Jurkat, Clone E6-1 (cell line): ENCODE measurements around the gene SH3PXD2B.
A peak's percentile ranks its signal among the peaks of the same experiment; 100 is the strongest.
"Not testable (repeated sequence)": the region's sequence is repeated elsewhere in the genome, so short reads cannot be mapped to it uniquely, and the experiment has no call there.

ENCODE experiments used
- DNase-seq: peaks from one replicate; pipeline ENCODE4 v3.0.0-alpha.2; 2011; ENCODE audit warnings: low read depth, low spot score
- H3K4me3 ChIP-seq: 2 replicates; pipeline ENCODE4 v1.5.1; 2011; ENCODE audit warnings: mild to moderate bottlenecking, low read length, control low read depth, moderate library complexity

The SH3PXD2B gene

DNA sequence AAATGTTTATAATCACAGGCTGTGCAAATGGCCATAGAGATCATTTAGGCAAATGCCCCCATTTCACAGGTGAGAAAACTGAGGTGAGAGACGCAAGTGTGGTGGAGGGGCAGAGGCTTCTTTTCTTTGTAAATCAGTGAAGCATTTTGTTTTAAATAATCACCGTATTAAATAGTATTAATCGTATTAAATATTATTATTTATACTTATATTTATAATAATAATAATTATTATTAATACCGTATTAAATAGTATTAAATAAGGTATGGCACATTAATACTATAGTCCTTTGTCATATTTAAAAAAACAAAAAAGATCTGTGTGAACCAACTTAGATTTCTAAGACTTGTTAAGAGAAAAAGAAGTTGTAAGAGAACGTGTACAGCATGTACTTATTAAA, 32.6 kb upstream of the SH3PXD2B start:
- no peak for DNase-seq
- no peak overlapping the region for H3K4me3 ChIP-seq

DNA sequence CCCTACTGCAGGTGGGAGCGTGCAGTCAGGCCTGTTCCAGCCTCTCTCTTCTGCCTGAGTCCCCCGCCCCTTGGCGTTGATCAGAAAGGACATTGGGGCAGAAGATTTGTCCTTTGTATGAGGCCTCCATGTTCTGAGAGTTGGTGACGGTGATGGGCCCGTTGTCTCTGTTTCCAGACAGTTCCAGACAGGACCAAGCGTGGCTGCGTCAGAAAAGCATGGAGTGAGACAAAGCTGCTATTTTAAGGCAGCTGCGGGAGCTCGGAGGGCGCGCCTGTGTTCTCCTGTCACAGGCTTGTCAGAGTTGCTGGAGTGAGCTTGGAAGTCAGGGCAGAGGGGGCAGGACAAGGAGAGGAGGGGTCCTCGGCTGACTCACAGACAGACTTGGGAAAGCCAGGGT, 32.1 kb upstream of the SH3PXD2B start:
- H3K4me3 ChIP-seq = no peak overlapping the region
- DNase-seq = no peak

DNA sequence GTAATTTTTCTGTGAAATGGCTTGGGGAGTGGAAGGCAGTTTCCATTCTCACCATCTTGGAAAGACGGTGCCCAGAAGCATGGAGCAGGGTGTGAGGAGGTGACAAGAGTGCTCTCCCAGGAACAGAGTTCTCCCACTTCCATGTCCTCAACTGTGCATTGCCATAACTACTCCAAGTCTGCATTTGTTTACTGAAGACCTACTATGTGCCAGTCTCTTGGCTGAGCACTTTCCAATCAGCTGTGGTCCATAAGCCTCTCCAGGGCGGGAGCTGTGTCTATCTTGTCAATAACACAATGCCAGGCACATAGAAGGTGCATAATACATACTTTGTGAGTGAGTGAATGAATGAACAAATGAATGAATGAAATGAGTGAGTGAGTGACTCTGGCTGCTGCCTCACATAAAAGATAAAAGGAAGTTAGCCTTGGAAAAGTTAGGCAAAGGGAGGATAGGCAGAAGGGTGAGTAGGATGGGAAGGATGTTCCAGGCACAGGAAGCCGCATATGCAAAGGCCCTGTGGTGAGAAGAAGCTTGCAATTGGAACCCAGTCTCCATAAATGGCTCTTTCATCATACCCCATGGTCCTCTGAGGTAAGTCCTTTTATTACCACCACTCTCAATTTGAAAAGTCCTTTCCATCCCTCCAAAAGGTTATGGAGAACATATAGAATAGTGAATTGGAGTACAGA, 31.3 kb upstream of the SH3PXD2B start:
- H3K4me3 ChIP-seq = no peak overlapping the region
- DNase-seq = no peak

DNA sequence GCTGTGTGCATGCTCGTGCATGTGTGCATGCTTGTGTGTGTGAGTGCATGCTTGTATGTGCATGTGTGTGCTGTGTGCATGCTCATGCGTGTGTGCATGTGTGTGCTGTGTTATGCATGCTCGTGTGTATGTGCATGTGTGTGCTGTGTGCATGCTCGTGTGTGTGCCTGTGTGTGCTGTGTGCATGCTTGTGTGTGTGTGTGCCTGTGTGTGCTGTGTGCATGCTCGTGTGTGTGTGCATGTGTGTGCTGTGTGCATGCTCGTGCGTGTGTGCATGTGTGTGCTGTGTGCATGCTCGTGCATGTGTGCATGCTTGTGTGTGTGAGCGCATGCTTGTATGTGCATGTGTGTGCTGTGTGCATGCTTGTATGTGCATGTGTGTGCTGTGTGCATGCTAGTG, 30.3 kb upstream of the SH3PXD2B start:
- DNase-seq = no peak
- no peak overlapping the region for H3K4me3 ChIP-seq

DNA sequence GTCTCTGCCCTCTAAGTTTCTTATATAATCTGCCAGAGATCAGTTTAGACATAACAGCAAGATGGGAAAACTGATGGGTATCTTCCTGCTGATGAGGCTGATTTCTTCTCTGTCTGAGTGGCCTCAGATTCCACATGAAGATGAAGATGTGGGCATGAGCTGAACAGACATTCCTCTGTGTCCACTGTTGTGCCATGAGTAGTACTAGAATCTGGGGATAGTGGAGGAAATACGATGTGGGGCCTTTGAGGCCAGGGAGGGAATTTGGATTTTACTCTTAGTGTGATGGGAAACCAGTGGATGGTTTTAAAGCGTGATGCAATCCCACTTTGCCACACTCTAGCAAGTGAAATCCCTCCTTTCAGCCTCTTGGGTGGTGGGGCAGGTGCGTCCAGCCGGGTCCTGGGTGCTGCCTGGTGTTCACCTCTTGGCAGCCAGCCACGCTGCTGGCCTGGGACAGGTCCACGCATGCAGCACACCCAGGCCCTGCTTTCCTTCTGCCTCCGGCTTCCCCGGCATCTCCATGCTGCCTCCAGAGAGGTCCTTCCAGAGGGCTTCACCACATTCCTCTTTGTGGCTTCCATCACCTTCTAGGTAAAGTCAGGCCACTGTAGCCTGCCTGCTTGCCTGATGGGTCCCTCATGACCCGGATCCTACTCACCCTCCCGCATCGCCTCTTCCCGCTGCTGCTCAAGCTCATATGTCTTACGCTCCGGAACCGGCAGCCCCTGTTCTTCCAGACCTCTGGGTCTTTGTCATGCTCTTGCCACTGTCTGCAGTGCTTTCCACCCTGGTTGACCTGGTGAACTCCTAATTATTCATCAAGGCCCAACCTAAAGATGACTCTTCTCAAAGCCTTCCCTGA, 28.1 kb upstream of the SH3PXD2B start:
- no peak for DNase-seq
- no peak overlapping the region for H3K4me3 ChIP-seq

DNA sequence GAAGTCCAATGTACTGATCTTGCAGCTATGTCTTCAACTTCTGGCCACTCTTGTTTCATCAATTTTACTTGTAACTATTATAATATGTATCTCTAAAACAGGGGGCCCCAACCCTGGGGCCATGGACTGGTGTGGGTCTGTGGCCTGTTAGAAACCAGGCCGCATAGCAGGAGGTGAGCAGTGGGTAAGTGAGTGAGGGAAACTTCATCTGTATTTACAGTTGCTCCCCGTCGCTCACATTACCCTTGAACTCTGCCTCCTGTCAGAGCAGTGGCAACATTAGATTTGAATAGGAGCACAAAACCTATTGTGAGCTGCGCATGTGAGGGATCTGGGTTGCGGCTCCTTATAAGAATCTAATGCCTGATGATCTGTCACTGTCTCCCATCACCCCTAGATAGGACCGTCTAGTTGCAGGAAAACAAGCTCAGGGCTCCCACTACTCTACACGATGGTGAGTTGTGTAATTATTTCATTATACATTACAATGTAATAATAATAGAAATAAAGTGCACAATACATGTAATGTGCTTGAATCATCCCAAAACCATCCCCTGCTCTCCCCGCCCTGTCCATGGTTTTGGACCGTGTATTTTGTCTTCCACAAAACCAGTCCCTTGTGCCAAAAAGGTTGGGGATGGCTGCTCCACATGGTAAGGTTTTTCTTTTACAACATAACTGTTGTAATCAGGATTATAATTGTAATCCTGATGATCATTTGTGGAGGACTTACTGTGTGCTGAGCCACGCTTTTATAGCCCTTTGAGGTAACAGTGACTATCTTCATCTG, 26.9 kb upstream of the SH3PXD2B start:
- H3K4me3 ChIP-seq = no peak overlapping the region
- DNase-seq = no peak

DNA sequence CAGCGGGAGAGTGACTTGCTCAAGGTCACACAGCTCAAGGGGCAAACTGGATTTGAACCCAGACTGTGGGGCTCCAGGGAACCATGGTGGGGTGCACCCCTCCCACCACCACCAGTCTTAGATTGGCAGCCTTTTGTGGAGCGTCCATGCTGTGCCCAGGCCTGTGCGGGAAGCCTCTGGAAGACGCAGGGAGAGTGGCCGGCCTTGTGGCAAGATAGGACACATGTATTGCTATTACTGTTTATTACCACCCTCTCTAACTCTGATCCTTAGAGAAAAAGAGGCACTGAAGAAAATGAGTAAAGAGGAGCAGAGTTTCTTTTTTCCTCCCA, 25.4 kb upstream of the SH3PXD2B start:
- DNase-seq = no peak
- no peak overlapping the region for H3K4me3 ChIP-seq

DNA sequence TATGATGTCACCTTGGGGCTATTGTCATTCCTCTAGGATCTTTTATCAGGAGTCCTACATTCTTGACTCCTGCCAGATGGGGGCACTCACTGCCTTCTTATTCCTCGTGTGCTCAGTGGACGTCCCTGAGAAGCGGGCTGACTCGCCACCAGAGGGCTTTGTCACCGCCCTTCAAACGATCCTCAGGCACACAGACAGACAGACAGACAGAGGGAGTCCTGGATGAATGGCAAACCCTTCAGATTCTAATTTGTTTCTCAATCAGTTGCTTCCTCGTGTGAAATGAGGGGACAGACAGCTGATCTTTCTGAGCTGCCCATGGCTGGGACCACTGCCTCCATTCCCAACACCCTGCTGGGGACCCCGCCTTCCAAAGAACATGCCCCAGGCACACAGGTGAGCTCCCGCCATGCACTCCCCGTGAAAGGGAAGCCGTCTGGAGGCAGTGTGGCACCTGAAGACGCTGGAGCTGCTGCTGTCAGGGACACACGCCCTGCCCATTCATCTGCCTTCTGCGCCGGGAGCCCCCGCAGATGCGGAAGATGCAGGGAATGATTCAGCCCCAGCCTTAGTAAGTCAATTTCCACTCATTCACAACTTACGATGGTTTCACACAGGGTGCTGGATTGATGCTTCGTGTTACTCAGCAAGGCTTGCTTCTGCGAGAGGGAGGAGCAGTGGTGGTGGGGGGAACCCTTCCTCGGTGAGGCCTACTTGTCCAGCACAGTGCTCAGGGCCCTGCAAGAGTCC, 24.9 kb upstream of the SH3PXD2B start:
- DNase-seq = peak; percentile 84
- H3K4me3 ChIP-seq = no peak overlapping the region

DNA sequence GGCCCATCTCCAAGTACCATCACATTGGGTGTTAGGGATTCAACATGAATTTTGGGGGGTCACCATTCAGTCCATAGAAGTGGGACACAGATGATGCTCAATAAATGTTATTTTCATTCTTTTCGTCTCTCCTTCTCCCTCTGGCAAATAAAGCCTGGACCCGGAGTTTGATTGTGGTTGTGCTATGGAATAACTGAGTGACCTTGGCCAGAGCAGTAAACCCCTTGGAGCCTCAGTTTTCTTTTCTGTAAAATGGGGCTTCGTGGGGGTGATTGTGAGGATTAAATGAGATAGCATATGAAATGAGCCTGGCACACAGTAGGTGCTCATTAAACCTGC, 24.3 kb upstream of the SH3PXD2B start:
- DNase-seq, H3K4me3 ChIP-seq: not testable (repeated sequence)

DNA sequence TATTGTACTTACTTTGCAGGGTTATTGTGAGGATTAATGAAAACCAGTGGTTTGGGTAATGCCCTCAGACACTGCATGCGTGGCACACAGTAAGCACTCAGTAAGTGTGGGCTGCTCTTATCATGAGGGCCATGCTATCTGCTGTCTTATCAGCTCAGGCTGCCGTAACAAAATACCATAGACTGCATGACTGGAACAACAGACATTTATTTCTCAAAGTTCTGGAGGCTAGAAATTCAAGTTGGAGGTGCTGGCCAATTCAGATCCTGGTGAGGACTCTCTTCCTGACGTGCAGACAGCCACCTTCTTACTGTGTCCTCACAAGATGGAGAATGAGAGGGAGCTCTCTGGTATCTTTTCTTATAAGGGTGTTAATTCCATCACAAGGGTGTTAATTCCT, 23.9 kb upstream of the SH3PXD2B start:
- H3K4me3 ChIP-seq = no peak overlapping the region
- no peak for DNase-seq

DNA sequence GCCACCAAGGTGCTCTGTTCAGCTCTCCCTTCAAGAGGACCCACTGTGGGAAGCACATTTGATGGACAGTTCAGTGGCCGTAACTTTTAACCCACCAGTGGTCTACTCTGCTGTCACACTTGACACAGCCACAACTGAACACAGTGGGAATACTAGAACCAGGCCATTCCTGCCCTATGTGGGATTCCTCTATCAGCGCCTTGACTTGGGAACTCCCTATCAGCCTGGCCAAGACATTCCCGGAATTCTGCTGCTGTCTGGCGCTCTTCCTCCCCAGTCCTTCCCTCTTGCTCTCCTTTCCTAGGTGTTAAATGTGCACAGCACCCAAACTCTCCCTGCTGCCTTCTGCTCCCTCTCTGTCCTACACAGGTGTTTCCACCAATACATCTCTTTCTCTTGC, 23.1 kb upstream of the SH3PXD2B start:
- H3K4me3 ChIP-seq = no peak overlapping the region
- no peak for DNase-seq

DNA sequence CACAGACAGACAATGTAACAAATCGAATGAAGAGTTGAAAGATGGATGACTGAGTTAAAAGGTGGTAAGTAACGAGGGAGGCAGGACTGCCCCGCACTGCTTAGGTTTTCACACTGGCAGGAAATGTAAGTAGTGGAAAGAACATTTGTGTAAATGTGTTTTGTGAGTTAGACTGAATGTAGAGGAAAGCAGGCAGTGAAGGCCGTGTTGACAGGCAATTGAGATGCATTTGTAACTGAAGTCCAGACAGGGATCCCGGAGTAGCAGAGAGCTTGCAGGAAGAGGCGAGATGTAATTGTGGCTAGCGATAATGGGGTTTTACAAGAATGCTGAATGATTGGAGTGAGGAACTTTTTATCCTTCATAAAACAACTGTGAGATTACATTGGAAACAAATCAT, 20.0 kb upstream of the SH3PXD2B start:
- H3K4me3 ChIP-seq = no peak overlapping the region
- DNase-seq = no peak

DNA sequence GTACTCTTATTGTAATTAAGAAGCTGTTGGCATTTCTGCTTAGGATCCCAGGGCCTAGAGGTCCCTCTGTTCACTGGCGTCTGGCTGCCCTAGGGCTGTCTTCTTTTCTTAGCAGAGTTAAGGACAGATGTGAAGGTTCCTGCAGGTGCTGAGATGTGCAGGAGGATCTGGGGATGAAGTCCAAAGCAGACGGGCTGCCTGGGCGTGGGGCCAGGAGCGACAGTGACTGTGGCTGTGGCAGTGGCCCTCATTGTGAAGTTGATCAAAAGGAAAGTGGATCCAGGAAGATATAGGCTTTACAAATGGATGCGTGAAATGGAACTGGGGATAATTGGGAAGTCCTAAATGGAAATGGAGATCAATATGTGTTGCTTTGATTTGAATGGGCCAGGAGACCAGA, 19.1 kb upstream of the SH3PXD2B start:
- no peak overlapping the region for H3K4me3 ChIP-seq

DNA sequence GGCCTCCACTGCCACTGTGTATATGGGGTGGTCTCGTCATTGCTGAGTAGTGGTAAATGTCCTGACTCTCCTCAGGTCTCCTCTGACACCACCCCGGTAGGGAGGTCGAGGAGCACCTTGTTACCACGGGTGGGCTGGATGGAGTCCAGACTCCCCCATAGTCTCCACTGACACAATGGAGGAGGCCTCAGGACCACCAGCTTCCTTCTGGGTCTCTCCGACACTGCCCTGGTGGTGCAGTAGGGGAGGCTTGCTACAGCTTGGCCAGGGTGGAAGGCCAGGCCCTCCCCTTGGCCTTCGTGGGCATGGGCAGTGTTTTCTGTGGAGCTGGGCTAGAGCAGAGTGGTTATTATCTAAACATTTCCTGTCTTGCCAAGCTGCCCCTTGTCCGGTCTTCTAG, 15.4 kb upstream of the SH3PXD2B start:
- no peak overlapping the region for H3K4me3 ChIP-seq
- DNase-seq = no peak

More for the DNA sequence above, 19.1 kb upstream of the SH3PXD2B start:
- DNase-seq = no peak

DNA sequence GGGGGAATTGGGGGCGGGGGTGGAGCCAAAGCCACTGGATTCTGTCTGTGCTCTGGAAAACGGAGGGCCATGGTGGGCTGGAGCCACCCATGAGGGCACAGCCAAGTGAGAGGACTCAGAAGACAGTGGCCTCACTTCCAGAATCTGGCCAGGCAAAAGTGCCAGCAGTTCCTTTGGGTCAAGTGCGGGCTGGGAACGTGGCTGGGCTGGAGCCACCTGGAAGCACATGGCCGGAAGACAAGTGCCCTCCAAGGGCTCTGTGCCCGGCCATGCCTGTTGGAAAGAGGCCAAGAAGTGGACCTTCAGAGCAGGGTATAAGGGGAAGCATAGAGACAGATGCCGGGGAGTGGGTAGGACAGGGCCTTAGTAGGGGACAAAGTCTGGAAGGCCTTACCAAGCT, 11.7 kb upstream of the SH3PXD2B start:
- no peak for DNase-seq
- no peak overlapping the region for H3K4me3 ChIP-seq

DNA sequence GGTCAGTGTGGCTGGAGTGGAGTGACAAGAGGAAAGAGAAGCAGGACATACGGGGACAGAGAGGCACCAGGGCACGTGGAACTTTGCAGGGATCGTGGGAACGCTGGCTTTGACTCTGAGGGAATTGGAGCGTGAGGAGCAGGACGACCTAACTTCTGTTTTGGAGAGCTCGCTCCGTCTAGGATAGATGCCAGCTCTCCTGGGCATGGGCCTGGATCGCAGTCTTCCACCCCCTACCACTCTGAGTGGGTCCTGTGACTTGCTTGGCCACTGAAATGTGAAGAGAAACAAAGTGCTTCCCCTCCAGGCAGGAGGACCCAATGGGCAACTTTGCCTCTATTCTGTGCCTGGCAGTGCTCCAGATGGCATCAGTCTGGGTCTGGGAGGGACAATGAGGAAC, 8.7 kb upstream of the SH3PXD2B start:
- DNase-seq = no peak
- no peak overlapping the region for H3K4me3 ChIP-seq

DNA sequence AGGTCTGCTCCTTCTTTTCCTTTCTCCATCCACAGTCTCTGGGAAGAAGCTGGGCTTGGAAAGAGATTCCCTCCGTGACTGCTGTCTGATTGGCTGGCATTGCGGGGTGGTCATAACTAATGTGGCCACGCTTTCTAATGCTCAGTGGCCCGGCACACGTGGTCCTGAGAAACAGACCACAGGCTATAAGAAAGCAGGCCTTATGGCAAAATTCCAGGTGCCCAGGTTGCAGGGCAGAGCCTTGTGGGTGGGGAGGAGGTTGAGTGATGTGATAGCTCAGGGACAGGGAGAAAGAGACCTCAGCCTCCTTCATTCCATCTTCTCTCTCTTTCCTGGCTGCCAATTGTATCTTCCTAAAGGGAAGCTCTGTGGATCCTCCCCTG, 5.4 kb upstream of the SH3PXD2B start:
- H3K4me3 ChIP-seq = no peak overlapping the region
- DNase-seq = no peak

DNA sequence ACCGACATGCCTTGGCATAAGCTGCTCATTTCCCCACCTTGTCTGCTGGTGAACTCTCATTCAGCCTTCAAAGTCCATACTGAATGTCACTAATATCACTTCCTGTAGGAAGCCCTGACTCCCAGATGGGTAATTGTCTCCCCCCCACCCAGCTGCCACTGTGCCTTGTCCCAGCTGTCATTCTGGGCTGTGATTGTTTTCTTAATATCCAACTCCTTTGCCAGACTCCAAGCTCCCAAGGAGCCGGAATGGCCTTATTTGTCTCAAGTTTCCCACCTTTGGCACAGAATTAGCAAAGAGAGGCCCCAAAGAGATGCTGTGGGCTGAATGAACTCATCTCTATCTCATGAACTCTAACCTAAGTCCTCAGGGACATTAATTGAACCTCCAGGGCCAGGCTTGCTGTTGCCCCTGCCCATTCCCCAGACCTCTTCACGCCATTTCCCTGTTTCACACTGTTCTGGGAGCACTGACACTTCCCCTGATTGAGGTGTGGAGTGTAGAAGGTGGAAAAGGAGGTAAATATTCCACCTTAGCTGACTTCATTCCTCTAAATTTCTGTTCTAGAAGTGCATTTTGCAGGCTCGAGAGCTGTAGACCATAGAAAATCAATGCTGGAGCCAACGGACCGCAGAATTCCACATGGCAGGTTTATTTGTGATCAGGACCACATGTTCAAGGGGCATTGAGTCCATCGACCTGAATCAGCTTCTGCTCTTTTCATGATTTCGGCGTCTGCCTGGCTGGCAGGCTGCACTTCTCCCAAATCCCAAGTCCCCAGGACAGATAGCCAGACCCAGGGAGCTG, 4.9 kb upstream of the SH3PXD2B start:
- H3K4me3 ChIP-seq = no peak overlapping the region
- no peak for DNase-seq
